ENCODE data around the gene PPP2R5B.

The PPP2R5B gene

DNA sequence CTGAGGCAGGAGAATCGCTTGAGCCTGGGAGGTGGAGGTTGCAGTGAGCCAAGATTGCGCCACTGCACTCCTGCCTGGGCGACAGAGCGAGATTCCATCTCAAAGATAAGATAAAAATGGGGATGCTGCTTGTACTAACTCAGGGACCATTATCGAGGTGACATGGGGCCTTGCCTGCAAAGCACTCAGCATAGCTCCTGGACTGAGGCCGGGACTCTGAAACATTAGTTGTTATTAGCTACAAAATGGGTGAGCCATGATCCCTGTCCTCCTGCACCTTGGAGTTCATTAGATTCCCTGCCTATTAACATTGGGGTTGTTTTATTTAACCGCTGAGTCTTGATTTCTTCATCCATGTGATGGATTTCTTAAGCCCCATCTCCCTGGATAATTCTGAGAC lies 5.1 kb downstream of the PPP2R5B start:
- DNase-seq (ENCODE audit: low spot score), result no peak

DNA sequence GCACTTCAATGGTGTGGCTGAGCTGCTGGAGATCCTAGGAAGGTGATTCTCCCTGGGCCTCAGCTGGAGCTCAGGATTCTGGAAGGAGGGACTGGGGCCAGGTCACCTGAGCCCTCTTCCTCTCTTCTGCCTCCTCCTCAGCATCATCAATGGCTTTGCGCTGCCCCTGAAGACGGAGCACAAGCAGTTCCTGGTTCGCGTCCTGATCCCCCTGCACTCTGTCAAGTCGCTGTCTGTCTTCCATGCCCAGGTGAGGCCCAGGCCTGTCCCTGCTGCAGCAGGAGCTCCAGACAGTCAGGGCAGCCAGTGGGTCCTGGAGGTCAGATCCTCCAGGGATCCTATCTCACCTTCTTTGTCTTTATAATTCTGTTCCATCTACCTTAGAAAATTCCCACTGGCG lies 5.9 kb downstream of the PPP2R5B start:
- no peak for DNase-seq (ENCODE audit: low spot score)

DNA sequence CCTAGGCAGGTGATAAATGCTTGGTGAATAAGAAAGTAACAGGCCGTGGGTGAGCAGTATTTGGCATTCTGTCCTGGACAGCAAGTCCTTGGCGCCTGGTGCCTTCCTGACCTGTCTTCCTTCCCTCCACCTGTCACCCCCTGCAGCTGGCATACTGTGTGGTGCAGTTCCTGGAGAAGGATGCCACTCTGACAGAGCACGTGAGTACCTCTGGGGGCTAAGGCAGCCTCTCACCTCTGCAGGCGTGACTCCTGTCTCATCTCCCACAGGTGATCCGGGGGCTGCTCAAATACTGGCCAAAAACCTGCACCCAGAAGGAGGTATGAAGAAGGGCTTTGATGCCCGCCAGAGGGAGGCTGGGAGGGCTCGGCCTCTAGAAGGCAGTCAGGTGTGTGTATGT lies 6.8 kb downstream of the PPP2R5B start:
- DNase-seq (ENCODE audit: low spot score), result no peak

DNA sequence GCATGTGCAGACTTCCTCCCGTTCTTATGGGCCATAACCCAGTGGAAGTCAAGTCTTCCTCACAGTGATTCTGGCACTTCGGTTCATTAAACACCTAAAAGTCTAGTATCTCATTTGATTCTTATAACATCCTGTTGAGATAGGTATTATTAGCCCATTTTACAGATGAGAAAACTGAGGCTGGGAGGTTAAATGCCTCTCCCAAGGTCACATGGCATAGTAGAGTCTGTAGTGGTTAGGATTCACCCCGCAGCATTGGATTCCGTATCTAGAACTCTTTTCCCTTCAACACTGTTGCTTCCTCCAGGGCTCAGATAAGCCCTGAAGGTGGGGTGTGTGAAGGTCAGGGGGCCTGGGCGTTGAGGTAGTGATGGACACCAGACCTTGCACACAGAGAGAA lies 7.8 kb downstream of the PPP2R5B start:
- DNase-seq (ENCODE audit: low spot score), result no peak

DNA sequence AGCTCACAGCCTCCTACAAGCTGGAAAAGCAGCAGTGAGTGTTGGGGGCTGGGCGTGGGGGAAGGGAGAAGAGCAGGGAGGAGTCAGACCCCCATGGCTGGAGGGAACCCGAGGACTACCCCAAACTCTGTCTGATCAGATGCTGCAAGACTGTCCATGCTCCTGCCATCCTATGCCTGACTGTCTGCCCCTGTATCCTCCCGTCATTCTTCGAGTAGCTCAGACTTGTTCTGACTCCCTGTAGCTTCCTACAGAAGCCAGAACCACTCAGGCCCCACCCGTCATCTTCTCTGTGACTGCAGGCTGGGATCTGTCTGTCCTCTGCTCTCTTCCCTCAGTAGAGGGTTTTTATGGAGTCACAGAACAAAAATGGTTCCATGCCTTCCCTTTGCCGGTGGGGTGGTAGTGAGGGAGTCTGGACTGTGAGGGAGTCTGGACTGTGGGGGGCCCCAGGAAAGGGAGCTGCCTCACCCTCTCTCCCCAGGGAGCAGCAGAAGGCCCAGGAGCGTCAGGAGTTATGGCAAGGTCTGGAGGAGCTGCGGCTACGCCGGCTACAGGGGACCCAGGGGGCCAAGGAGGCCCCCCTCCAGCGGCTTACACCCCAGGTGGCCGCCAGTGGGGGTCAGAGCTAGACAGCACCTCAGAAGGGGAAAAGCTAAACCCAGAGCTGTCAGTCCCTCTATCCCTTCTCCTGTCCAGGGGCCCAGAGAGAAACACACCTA lies 8.9 kb downstream of the PPP2R5B start:
- DNase-seq (ENCODE audit: low spot score), result no peak

DNA sequence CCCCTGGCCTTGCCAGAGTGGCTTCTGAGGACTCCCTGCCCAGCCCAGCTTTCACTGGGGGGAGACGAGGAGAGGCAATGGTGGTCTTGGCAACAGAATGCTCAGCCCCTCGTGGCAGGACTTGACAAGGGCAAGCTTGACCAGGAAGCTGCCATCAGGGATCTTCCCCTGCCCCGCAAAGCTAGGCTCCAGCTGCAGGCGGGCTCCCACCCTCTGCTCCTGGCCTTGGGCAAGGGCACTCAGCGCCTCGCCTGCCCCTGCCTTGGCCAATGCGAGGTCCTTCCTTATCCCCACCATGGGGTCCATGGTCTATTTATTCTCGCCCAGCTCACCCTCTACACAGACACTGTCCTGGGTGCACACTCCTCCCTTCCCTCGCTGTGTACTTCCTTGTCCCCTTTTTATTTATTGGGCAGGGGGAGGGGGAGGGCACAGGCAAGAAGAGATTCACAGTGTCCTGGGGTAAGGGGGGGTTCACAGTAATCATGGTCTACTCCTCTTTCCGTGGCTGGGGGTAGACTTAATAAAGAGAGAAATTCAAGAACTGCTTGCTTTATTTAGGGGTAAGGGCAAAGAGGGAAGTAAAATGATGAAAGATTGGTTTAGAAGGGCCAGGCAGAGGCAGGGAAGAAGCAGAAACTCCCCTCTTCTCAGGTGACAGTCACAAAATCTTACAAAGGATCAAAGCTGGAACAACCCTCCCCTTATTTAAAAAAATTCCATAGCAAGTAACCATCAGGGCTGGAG lies 9.6 kb downstream of the PPP2R5B start:
- no peak for DNase-seq (ENCODE audit: low spot score)

DNA sequence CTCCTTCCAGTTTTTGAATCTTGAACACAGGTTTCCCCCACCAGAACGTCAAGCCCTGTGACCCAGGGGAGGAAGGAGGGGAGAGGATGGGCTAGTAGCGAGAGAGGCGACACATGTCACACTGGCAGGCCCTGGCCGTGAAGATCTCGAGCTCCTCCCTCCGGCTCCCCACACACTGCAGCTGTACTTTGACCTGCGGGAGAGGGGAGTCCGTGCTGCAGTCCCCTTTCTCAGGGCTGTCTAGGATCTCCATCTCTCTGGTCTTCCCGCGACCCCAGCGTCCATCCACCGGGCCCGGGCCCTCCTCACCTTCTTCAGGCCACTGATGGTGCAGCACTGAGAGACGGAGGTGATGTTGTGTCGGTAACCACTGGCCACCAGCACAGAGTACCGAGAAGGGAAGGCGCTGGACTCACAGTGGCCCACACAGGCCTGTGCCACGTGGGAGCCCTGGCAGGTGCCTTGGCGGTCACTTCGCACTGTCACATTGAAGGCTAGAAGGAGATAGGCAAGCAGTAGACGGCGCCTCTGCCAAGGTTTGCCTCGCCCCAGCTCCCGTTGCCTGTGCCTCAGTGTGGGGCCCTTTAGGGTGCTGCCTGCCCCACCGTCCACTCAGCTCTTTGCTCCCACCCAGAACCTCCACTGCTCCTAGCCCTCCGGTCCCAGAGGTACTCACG lies 10.3 kb downstream of the PPP2R5B start:
- DNase-seq (ENCODE audit: low spot score), result no peak

DNA sequence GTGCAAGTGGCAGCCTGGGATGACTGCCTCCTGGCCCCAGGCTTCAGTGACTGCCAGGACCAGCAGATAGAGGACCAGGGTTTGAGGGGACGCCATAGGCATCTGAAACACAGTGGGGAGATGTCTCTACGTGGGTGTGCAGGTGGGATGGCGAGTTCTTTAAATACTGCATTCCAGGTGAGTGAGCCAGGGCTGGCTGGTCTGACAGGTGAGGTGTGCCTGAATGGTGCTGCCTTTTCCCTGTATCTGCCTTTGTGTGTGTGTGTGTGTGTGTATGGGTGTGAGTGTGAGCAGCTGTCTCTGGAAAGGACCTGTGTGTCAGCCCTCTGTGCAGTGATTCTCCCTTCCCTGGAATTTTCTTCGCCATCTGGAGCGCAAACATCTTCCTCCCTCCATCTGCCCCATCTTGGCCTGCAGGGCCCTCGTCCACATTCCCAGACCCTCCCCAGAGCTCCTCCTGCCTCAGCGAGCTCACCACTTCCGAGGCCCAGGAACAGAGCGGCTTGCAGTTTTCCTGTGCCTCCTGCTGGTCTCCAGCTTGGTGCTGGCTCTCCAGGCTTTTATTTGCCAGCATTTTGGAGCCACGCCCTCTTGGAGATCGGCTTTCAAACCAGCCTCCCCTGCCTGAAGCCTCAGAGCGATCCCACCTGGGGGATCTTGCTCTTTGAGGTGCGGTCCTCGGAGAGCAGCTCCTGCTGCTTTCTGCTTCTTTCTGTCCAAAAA lies 11.0 kb downstream of the PPP2R5B start, which contains the start of gene GPHA2:
TSS of gene GPHA2 (minus strand) at position 535 of the 723 bp plus-strand sequence. CDS start at position 102, 433 bp downstream.
- no peak for DNase-seq (ENCODE audit: low spot score)

DNA sequence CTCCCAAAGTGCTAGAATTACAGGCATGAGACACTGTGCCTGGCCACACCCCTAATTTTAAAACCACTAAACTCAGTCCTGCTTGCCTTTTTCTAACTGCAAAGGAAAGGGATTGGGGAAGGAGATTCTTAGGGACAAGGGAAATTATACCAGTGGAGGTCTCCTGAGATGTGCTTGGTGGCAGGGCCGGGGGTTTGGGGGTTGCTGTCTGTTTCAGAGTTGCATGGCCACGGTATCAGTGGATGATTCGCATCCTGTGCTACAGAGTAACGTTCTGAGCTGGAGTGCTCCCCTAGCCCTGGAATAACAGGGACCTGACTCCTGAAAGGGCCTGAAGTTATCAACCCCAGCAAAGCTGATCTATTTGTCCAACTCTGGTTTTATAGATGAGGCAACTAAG lies 12.1 kb downstream of the PPP2R5B start:
- no peak for DNase-seq (ENCODE audit: low spot score)

DNA sequence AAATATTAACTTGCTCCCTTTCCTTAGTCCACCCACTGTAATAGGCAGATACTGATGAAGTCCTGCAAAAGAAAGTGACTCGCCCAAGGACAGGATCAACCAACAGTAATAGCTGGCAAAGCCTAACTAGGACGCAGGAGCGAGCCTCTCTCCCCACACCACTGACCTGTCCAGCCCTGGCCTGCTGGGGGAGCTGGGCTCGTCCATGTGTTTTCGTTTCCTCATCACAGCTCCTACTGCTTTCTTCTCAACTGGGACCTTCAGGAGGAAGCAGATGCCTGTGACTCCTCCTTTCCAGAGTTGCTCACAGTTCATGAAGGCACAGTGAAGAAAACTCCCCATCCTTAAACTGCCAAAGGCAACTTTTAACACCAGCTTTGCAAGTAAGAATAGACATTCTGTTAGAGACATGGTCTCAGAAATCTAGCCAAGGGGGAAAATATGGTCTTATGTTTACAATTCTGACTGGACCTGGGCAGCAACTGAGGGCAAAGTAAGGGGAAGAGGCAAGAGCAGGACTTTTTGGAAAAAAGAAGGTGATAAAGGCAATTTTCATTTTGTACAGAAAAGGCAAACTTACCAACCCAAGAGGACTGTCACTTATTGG lies 22.8 kb downstream of the PPP2R5B start:
- DNase-seq (ENCODE audit: low spot score), result no peak

DNA sequence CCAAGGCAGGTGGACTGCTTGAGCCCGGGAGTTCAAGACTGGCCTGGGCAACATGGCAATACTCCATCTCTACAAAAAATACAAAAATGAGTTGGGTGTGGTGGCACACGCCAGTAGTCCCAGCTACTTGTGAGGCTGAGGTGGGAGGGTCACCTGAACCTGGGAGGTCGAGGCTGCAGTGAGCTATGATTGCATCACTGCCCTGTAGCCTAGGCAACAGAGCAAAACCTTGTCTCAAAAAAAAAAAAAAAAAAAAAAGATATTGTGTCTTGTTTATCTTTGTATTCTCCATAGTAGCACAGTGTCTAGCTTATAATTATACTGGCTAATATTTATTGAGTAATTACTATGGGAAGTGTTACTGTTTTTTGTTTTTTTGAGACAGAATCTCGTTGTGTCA lies 27.0 kb downstream of the PPP2R5B start:
- DNase-seq (ENCODE audit: low spot score), result no peak

DNA sequence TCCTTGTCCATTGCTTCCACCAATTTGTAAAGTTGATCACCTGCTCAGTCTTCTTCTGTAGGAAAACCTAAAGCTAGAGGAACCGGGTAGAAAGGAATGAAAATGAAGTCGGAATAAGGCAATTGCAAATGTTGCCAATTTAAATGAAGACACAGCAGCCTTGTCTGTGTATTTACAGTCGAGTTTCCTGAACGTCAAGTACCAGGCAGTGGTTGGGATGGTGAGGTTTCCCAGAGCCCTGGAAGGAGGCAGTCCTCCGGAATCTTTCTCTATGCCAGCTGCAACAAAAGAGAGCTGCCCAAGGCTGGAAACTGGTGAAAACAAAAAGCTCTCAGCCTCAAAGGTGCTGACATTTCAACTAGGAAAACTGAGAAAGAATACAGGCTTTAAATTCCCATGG lies 29.7 kb downstream of the PPP2R5B start:
- DNase-seq (ENCODE audit: low spot score), result no peak

DNA sequence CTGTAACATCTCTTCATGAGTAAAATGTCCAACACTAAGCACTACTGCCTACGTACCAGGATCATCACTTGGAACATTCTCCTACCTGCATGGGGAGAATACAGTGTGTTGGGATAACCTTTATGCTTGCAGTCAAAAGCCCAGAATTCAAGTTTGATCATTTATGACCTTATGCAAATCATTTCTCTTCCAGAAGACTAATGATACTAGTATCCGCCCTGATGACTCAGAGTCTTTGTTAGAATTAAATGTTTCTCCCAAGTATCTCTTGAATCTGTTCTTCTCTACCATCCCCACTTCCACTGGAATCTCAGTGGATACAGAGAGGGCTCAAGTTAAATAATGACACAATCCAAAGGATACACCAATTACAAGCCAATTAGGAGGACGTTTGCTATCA lies 35.0 kb downstream of the PPP2R5B start:
- DNase-seq (ENCODE audit: low spot score), result no peak

DNA sequence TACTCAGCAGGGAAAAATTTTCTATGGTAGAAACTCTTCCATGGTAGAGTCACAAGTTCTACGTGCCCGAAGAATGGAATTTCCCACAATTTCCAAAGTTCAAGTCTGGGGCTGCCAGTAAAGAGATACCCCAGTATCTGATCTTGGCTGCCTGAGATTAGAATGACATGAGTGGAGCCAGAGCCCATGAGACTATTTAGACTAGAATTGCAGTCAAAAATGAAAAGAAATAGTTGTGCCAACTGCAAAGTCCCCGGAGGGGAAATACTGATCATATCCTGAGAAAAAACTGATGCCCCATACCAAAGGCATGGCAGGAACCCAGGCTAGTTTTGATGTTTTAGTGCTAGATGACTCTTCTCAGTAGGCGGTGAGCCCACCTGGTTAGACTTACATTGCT lies 36.2 kb downstream of the PPP2R5B start:
- DNase-seq (ENCODE audit: low spot score), result no peak

DNA sequence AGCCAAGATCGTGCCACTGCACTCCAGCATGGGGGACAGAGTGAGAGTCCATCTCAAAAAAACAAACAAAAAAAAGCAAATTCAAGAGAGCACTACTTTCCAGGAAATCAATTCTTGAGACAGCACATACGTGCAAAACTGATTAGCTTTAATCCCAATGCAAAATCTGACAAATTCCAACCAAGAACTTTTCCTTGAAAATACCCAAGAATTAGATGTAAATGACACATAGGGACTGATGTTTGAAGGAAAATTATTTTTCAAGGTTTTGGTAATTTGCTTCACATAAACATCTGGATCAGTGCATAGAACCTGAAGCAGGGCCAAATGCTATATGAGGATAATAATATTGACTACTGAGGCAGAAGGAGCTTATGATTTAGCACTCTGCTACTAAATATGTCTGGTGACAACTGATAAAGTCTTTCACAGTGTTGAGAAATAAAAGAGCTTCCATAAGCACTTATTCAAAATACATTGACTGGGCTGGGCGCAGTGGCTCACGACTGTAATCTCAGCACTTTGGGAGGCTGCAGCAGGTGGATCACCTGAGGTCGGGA lies 38.7 kb downstream of the PPP2R5B start:
- no peak for DNase-seq (ENCODE audit: low spot score)

DNA sequence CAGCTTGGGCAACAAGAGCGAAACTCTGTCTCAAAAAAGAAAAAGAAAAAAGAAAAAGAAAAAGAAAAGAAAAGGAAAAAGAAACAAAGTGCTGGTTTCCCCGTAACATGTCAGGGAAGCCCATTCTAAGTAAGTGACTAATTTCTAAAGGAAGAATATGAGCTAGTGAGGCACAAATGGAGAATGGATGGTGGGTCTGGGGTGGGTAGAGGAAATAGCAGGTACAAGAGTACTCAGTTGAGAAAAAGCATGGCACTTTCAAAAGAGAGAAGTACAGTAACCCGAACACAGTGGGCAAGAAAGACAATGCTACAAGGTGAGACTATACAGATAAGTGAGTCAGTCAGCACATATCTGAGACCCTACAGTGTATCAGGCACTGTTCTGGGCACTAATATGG lies 42.9 kb downstream of the PPP2R5B start:
- DNase-seq (ENCODE audit: low spot score), result no peak

DNA sequence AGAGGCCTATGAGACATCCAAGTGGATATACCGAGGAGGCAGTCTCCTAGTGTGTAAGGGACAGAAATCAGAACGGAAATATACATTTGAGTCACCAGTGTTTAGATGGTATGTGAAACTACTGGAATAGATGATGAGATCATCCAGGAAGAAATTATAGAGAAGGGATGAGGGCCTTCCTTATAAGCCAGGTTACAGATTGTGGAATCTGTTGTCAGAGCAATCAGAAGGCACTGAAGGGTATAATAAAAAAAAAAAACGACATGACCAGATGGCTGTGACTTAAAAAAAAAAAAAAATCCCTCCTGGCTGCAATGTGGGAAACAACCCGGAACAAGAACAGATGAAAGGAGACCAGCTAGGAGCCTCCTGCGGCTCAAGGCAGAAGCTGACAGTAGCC lies 44.7 kb downstream of the PPP2R5B start:
- no peak for DNase-seq (ENCODE audit: low spot score)

DNA sequence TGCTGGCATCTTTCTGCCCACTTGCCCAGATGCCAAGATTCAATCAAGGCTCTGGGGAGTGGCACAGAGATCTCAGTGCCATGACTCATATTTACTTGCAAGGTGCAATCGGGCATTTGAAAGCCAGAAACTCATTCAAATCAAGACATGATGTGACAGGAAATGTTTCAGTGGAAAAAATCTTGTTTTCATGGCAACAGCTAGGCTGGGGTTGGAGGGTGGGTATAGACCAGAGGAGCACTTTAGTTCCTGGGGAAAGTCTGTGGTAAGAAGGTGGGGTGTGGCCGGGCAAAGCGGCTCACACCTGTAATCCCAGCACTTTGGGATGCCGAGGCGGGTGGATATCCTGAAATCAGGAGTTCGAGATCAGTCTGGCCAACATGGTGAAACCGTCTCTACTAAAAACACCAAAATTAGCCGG lies 46.3 kb downstream of the PPP2R5B start:
- DNase-seq (ENCODE audit: low spot score), result no peak

DNA sequence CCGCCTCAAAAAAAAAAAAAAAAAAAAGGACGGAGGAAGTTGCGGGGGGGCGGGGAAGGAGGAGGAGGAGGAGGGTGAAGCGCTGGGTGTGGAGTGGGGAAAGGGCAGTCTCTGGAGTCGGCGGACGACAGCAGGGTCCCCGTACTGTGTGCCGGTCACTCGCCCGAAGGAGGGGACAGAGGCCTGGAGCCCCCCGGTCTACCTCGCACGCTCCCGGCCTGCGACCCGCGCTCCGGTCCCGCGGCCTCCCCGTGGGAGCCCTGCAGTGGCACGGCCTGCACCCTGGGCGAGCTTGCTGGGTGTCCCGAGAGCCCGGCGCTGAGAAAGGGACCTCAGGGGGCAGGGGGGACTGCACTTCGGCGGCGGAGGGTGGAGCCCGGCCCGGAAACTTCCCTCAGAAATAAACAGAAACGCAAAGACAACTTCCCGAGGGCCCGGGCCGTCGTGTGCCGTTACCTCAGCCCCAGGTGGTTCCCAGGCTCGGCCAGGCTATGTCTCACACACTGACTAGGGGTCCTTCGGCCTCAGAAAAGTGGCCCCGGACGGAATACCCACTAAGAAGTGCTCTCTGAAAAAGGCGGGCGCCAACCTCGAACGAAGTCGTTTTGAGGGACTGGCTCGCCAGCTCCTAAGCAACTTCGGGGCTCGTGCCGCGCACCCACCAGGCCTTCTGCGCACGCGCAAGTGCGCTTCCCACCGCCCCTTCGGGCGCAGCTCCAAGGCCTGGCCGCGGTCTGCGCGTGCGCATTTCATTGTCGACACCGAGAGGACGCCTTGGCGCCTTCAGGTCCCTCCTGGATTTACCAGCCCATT lies 47.1 kb downstream of the PPP2R5B start, which contains the start of gene MAJIN:
TSS of gene MAJIN (minus strand) at position 688 of the 813 bp plus-strand sequence. CDS start 12,703 bp downstream, outside the sequence.
- peak; percentile 67 for DNase-seq (ENCODE audit: low spot score)

DNA sequence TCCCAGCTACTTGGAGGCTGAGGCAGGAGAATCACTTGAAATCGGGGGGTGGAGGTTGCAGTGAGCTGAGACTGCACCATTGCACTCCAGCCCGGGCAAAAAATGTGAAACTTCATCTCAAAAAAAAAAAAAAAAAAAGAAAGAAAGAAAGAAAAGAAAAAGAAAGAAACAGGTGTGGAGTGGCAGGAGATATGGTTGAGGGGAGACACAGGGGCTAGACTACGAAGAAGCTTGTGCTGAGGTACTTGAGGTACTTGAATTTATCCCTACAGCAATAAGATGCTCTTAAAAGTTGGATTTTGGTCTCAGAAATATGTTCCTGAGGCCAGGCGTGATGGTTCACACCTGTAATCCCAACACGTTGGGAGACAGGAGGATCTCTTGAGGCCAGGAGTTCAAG lies 49.6 kb downstream of the PPP2R5B start:
- no peak for DNase-seq (ENCODE audit: low spot score)

DNA sequence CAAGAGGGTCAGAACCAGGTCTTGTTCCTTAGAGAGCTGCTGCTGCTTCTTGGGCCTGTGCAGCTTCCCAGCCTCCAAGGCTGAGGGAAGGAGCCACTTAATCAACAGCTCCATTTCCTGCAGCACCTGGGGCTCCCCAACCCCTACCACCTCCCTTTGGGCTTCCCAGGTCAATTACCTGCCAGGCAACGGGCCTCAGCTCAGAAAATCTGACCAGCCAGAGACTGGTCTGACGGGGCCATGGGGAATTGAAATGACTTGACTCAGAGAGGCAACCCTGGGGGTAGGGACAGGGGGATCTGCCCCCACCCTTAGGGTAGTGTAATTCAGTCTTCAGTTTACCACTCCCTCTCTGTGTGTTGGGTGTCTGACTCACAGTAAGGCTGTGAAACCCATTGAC lies 52.2 kb downstream of the PPP2R5B start:
- no peak for DNase-seq (ENCODE audit: low spot score)

Data from pons (tissue), 1 donor.